Measurements from ENCODE around the gene PRDM5. TPM values are rescaled to one million over a fixed set of nuclear protein-coding genes. Genes with fewer than 3 reads are reported as not detected.

PRDM5 gene
- total RNA-seq, 1 donor from 2014 or later: 16.6 TPM

GRCh38 chr4:120855307-120856001 lies 67.1 kb downstream of the PRDM5 start:
- Mint-ChIP-seq H3K9me3 (ENCODE audit: unreplicated experiment) (no peaks in the 10 kb centered on the region), H3K27me3 (ENCODE audit: unreplicated experiment) (no peaks in the 10 kb centered on the region), H3K4me1 (ENCODE audit: low read depth, unreplicated experiment) (no peaks in the 10 kb centered on the region), H3K36me3 (ENCODE audit: unreplicated experiment) (no peaks in the 10 kb centered on the region), H3K4me3 (ENCODE audit: unreplicated experiment) (no peak overlapping the region), H3K27ac (ENCODE audit: unreplicated experiment) (no peak overlapping the region)
- no peak for TF ChIP-seq CTCF (IDR thresholded peaks at IDR 0.05; ENCODE audit: partially characterized antibody, unreplicated experiment)
- no peak for DNase-seq

- H3K4me3 Mint-ChIP-seq (ENCODE audit: unreplicated experiment): no peak overlapping the region
- H3K27ac Mint-ChIP-seq (ENCODE audit: unreplicated experiment): no peak overlapping the region
- no peak for TF ChIP-seq CTCF (IDR thresholded peaks at IDR 0.05; ENCODE audit: partially characterized antibody, unreplicated experiment)
- DNase-seq: no peak
- no peaks in the 10 kb centered on the region for H3K36me3 Mint-ChIP-seq (ENCODE audit: unreplicated experiment)
- H3K9me3 Mint-ChIP-seq (ENCODE audit: unreplicated experiment): no peaks in the 10 kb centered on the region
- H3K4me1 Mint-ChIP-seq (ENCODE audit: low read depth, unreplicated experiment): no peaks in the 10 kb centered on the region
- no peaks in the 10 kb centered on the region for H3K27me3 Mint-ChIP-seq (ENCODE audit: unreplicated experiment)
Observed at GRCh38 chr4:120853161-120853935, 69.2 kb downstream of the PRDM5 start.

GRCh38 chr4:120850018-120850599 lies 72.4 kb downstream of the PRDM5 start:
- H3K27me3 Mint-ChIP-seq (ENCODE audit: unreplicated experiment): no peaks in the 10 kb centered on the region
- no peaks in the 10 kb centered on the region for H3K36me3 Mint-ChIP-seq (ENCODE audit: unreplicated experiment)
- no peak for TF ChIP-seq CTCF (IDR thresholded peaks at IDR 0.05; ENCODE audit: partially characterized antibody, unreplicated experiment)
- no peak overlapping the region for H3K4me3 Mint-ChIP-seq (ENCODE audit: unreplicated experiment)
- DNase-seq: no peak
- no peak overlapping the region for H3K27ac Mint-ChIP-seq (ENCODE audit: unreplicated experiment)
- H3K4me1 Mint-ChIP-seq (ENCODE audit: low read depth, unreplicated experiment): no peaks in the 10 kb centered on the region
- H3K9me3 Mint-ChIP-seq (ENCODE audit: unreplicated experiment): no peaks in the 10 kb centered on the region

- Mint-ChIP-seq H3K36me3 (ENCODE audit: unreplicated experiment) (no peaks in the 10 kb centered on the region), H3K9me3 (ENCODE audit: unreplicated experiment) (no peaks in the 10 kb centered on the region), H3K4me3 (ENCODE audit: unreplicated experiment) (no peak overlapping the region), H3K27ac (ENCODE audit: unreplicated experiment) (no peak overlapping the region), H3K4me1 (ENCODE audit: low read depth, unreplicated experiment) (peaks cover 3% of the 10 kb centered on the region), H3K27me3 (ENCODE audit: unreplicated experiment) (no peaks in the 10 kb centered on the region)
- TF ChIP-seq CTCF (IDR thresholded peaks at IDR 0.05; ENCODE audit: partially characterized antibody, unreplicated experiment): no peak
- no peak for DNase-seq
Observed at GRCh38 chr4:120847019-120847582, 75.4 kb downstream of the PRDM5 start.

Data from glutamatergic neuron (in vitro differentiated cells).